Transverse colon (tissue), 4 donors: Measurements from ENCODE around the gene CNTNAP2. TPM values are rescaled to one million over a fixed set of nuclear protein-coding genes. Genes with fewer than 3 reads are reported as not detected.

Source experiments
- DNase-seq: peaks from one replicate; pipeline ENCODE4 v3.0.0-alpha.2; 2019
- H3K27ac ChIP-seq, 4 donors: fragments of 200-600 bp; sonication (generic); 2 replicates each; pipeline ENCODE4 v1.5.1; 2016 to 2018; ENCODE audit warnings: inconsistent platforms in 4 of 4
- H3K27me3 ChIP-seq: fragments of 200-600 bp; sonication (generic); 2 replicates; pipeline ENCODE4 v1.5.1; 2017; ENCODE audit warnings: inconsistent platforms
- H3K36me3 ChIP-seq, 4 donors: fragments of 200-600 bp; sonication (generic); 2 replicates each; pipeline ENCODE4 v1.5.1; 2017 to 2019; ENCODE audit warnings: inconsistent platforms in 4 of 4
- H3K4me1 ChIP-seq, 4 donors: fragments of 200-600 bp; sonication (generic); 2 replicates each; pipeline ENCODE4 v1.5.1; 2017 to 2020; ENCODE audit warnings: inconsistent platforms in 4 of 4
- H3K4me3 ChIP-seq, 4 donors: fragments of 200-600 bp; sonication (generic); 1 replicate in 1 of 4; 2 replicates in 3 of 4; pipeline versions ENCODE4 v1.5.1 to v1.6.1; 2017 to 2019; ENCODE audit warnings: inconsistent platforms in 4 of 4
- H3K9me3 ChIP-seq, 2 donors: fragments of 200-600 bp; sonication (generic); 2 replicates each; pipeline ENCODE4 v1.5.1; 2017 to 2019; ENCODE audit warnings: inconsistent platforms in 2 of 2
- EP300 ChIP-seq: sonication (generic); formaldehyde crosslinking; IDR thresholded peaks from one replicate; pipeline ENCODE4 v1.6.1; 2017; ENCODE audit warnings: antibody characterized with exemption, low read depth
- POLR2A ChIP-seq: fragments of 450-650 bp; IDR thresholded peaks from one replicate; pipeline ENCODE4 v1.6.1; 2016; ENCODE audit warnings: antibody characterized with exemption, mild to moderate bottlenecking, moderate library complexity
- POLR2AphosphoS5 ChIP-seq, 3 donors: sonication (generic); formaldehyde crosslinking; IDR thresholded peaks; one replicate each; pipeline ENCODE4 v1.6.1; 2016; ENCODE audit warnings: antibody characterized with exemption in 3 of 3
- WGBS, 2 donors: methylation state at CpG; one replicate each; pipeline ENCODE4 v1.1.5; 2018; ENCODE audit warnings: low coverage in 1 of 2; 5-methylcytosine and 5-hydroxymethylcytosine counted together
- in situ Hi-C, 4 donors: fragments of 200-750 bp; cut with MboI; loops; one replicate each; pipeline versions ENCODE4 v1.15.0 to v1.15.1; 2017; ENCODE audit warnings: low sequenced_read_pairs in 3 of 4, low pct_ligation_motif_present in 1 of 4, low pct_unique_long_range_greater_than_20kb in 1 of 4
- intact Hi-C: fragments of 100-400 bp; cut with DNase I; formaldehyde crosslinking; loops from one replicate; pipeline ENCODE4 v1.15.1; 2023; ENCODE audit warnings: low total_unique reads
- total RNA-seq, 4 donors: library from RNA; depleted of rRNA; stranded (reverse); fragments of >200 nt; gene quantifications; one replicate each; pipeline ENCODE4 v1.1.0, GENCODE V29; 2016
- TF ChIP-seq, protein P1 (sequence below), 5 experiments: fragments of 200-600 bp in 3 of 5; fragments of 450-650 bp in 2 of 5; sonication (generic) in 3 of 5; IDR thresholded peaks; 1 replicate in 2 of 5; 2 replicates in 3 of 5; pipeline ENCODE4 v1.5.1; 2016 to 2017; ENCODE audit warnings: antibody characterized with exemption in 5 of 5, inconsistent platforms in 3 of 5, mild to moderate bottlenecking in 2 of 5, moderate library complexity in 1 of 5

The CNTNAP2 gene
- total RNA-seq, 4 donors from 2014 or later, result 0.60 to 2.9 (median 2.4) TPM

- Histone ChIP-seq H3K9me3 (no peaks in the 10 kb centered on the region), H3K4me3 (no peak overlapping the region), H3K36me3 (no peaks in the 10 kb centered on the region), H3K27me3 (no peaks in the 10 kb centered on the region), H3K4me1 (no peaks in the 10 kb centered on the region), H3K27ac (no peak overlapping the region)
- TF ChIP-seq, protein P1, sequence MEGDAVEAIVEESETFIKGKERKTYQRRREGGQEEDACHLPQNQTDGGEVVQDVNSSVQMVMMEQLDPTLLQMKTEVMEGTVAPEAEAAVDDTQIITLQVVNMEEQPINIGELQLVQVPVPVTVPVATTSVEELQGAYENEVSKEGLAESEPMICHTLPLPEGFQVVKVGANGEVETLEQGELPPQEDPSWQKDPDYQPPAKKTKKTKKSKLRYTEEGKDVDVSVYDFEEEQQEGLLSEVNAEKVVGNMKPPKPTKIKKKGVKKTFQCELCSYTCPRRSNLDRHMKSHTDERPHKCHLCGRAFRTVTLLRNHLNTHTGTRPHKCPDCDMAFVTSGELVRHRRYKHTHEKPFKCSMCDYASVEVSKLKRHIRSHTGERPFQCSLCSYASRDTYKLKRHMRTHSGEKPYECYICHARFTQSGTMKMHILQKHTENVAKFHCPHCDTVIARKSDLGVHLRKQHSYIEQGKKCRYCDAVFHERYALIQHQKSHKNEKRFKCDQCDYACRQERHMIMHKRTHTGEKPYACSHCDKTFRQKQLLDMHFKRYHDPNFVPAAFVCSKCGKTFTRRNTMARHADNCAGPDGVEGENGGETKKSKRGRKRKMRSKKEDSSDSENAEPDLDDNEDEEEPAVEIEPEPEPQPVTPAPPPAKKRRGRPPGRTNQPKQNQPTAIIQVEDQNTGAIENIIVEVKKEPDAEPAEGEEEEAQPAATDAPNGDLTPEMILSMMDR (IDR thresholded peaks at IDR 0.05), result no peak
- TF ChIP-seq POLR2AphosphoS5 (IDR thresholded peaks at IDR 0.05) (no peak), POLR2A (no peak), EP300 (no peak)
- no peak for DNase-seq
- in situ Hi-C loops (no loop called here), intact Hi-C loops (loop anchor here (10.0 kb wide), 1 partner anchor 441 kb away; no protein-coding TSS in a partner anchor)
- 76 to 82% methylated on average over 2 of the region's 2 CpGs for WGBS, 2 donors
Observed at GRCh38 chr7:146206270-146206669, 89.7 kb downstream of the CNTNAP2 start.

DNA sequence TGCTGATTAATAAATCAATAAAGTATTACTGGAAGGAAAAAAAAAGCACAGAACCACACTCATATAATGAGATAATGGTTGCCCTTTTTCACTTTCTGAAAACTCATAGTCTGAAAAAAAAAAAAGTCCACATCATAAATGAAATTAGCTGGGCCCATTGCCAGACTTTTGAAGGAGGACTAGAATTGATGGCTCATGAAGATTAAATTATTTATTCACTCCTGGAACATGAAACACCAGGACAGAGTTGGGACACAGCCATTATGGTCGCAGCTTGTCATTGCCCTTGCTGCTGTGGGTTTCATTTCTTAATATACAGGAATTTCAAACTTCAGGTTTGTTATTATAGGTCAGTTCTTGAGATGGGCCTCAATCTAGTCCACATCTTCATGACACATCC lies 91.9 kb downstream of the CNTNAP2 start:
- Histone ChIP-seq H3K4me1 (no peaks in the 10 kb centered on the region), H3K27ac (no peak overlapping the region), H3K9me3 (no peaks in the 10 kb centered on the region), H3K36me3 (no peaks in the 10 kb centered on the region), H3K27me3 (no peaks in the 10 kb centered on the region), H3K4me3 (no peak overlapping the region)
- in situ Hi-C loops (no loop called here), intact Hi-C loops (loop anchor here (10.0 kb wide), 1 partner anchor 444 kb away; no protein-coding TSS in a partner anchor)
- WGBS, 2 donors, result 42 to 69% methylated on average over 1 of the region's 1 CpG
- TF ChIP-seq, protein P1 (IDR thresholded peaks at IDR 0.05), result no peak
- TF ChIP-seq EP300, result no peak
- no peak for TF ChIP-seq POLR2AphosphoS5 (IDR thresholded peaks at IDR 0.05)
- DNase-seq, result no peak

DNA sequence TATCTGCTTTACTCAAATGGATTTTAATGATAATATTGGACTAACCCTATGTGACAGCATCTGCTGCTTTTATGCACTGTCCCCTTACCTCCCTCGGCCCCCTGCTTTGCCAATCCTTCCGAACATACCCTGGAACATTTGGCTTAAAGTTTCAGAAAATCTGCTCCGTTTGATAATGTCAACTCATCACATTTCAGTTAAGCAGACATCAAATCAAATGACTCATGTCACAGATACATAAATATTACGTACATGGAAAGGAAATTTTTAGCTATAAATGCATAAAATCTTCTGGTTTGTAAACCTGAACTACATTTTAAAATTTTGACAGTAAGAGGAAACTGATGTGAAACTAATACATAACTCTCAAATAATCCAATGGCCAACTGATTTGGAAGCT lies 98.2 kb downstream of the CNTNAP2 start:
- WGBS, 2 donors, result 64 to 72% methylated on average over 4 of the region's 4 CpGs
- no peak overlapping the region for H3K27ac ChIP-seq

DNA sequence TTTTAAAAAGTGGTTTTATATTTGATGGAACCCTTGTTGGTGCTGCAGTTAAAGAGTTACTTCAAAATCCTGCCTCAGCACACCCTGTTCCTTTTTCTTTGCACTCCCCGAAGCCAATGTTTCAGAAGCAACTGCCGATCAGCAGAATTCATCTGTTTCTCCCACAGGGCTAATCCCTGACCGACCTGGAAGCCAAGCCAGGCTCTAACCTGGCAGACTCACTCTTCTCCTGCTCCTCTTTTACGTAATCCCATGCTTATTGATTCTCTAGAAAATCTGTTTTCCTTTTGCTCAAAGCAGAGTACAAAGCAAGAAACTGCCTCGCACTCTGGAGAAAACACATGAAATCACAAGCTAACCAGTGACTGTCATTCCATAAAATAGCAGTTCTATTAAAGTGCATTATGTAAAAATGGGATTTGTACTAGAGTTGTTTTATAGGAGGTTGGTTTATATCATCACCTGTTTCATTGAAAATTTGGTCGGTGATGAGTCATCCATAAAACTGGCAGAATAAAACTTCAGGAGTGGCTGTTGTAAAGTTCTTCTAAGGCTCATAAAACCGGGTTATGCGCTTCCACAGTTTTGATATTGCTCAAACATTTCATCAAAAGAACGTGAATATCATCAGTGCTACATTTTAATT lies 99.9 kb downstream of the CNTNAP2 start:
- Histone ChIP-seq H3K36me3 (no peaks in the 10 kb centered on the region), H3K4me3 (no peak overlapping the region), H3K27me3 (no peaks in the 10 kb centered on the region), H3K27ac (no peak overlapping the region), H3K9me3 (no peaks in the 10 kb centered on the region), H3K4me1 (no peaks in the 10 kb centered on the region)
- WGBS, 2 donors, result 46 to 52% methylated on average over 9 of the region's 9 CpGs
- no peak for DNase-seq
- intact Hi-C loops, result no loop called here
- in situ Hi-C loops, result no loop called here
- TF ChIP-seq EP300, result no peak
- TF ChIP-seq POLR2AphosphoS5 (IDR thresholded peaks at IDR 0.05), result no peak
- TF ChIP-seq POLR2A, result no peak
- TF ChIP-seq, protein P1 (IDR thresholded peaks at IDR 0.05), result no peak

More for the DNA sequence above, 98.2 kb downstream of the CNTNAP2 start:
- DNase-seq, result no peak
- no peaks in the 10 kb centered on the region for H3K4me1 ChIP-seq
- no peaks in the 10 kb centered on the region for H3K36me3 ChIP-seq
- H3K9me3 ChIP-seq, result no peaks in the 10 kb centered on the region
- intact Hi-C loops (no loop called here), in situ Hi-C loops (no loop called here)
- H3K27me3 ChIP-seq, result no peaks in the 10 kb centered on the region
- TF ChIP-seq, protein P1 (IDR thresholded peaks at IDR 0.05), result no peak
- TF ChIP-seq POLR2AphosphoS5 (IDR thresholded peaks at IDR 0.05), result no peak
- no peak for TF ChIP-seq POLR2A
- no peak for TF ChIP-seq EP300
- H3K4me3 ChIP-seq, result no peak overlapping the region
